ENCODE results near the gene PSAT1. TPM values are rescaled to one million over a fixed set of nuclear protein-coding genes. Genes with fewer than 3 reads are reported as not detected.

The PSAT1 gene
- total RNA-seq, 1 experiment from 2014 or later = 215 TPM

GRCh38 chr9:78363221-78363620 lies 66.3 kb downstream of the PSAT1 start:
- H3T11ph ChIP-seq (ENCODE audit: low read length) = no peak overlapping the region
- no peak overlapping the region for H2AK5ac ChIP-seq (ENCODE audit: insufficient read length, low read length)
- H3K4me1 ChIP-seq (ENCODE audit: insufficient read depth, low read length) = peaks cover 2% of the 10 kb centered on the region; the same call in 1 of the 2 replicates
- no peak overlapping the region for H3K4ac ChIP-seq (ENCODE audit: low read depth, low read length)
- no peaks in the 10 kb centered on the region for H4K20me1 ChIP-seq (ENCODE audit: control insufficient read depth, insufficient read depth, insufficient read length)
- no peak overlapping the region for H2BK20ac ChIP-seq (ENCODE audit: low read depth, low read length, poor library complexity, severe bottlenecking)
- WGBS (ENCODE audit: extremely low coverage, insufficient read length, low lambda C conversion rate) = no CpG with 5 or more reads among the region's 3 CpGs
- no peak overlapping the region for H2BK15ac ChIP-seq (ENCODE audit: low read depth, low read length)
- no peak overlapping the region for H3K18ac ChIP-seq (ENCODE audit: insufficient read length, low read depth, low read length)
- no peak overlapping the region for H3K27ac ChIP-seq (ENCODE audit: insufficient read length, low read depth, low read length)
- no peak overlapping the region for H2BK12ac ChIP-seq (ENCODE audit: insufficient read length, low read depth, low read length)
- no peak overlapping the region for H3K23ac ChIP-seq (ENCODE audit: insufficient read length, low read depth, low read length)
- no peak overlapping the region for H2AFZ ChIP-seq (ENCODE audit: low read length)
- no peak overlapping the region for H3K56ac ChIP-seq (ENCODE audit: insufficient read length, low read depth, low read length)
- no peaks in the 10 kb centered on the region for H3K79me2 ChIP-seq (ENCODE audit: insufficient read depth, low read length)
- no peak for TF ChIP-seq CTCF (conservative IDR thresholded peaks at IDR 0.05)
- H3K27me3 ChIP-seq (ENCODE audit: insufficient read depth, low read length) = no peaks in the 10 kb centered on the region
- H3K9me3 Mint-ChIP-seq = no peaks in the 10 kb centered on the region
- H3K36me3 Mint-ChIP-seq (ENCODE audit: insufficient read depth in 1 of 3, low read depth in 3 of 3) = peaks cover 0 to 2% (median 2%) of the 10 kb centered on the region in 3 experiments; a peak in 2 of 7 replicates
- no peak overlapping the region for H4K5ac ChIP-seq (ENCODE audit: insufficient read length, low read depth, low read length)
- H3K9ac ChIP-seq (ENCODE audit: extremely low read depth, insufficient read length, low read length) = no peak overlapping the region
- no peaks in the 10 kb centered on the region for H3K23me2 ChIP-seq (ENCODE audit: insufficient read length, low read depth, low read length, poor library complexity, severe bottlenecking)
- no peak overlapping the region for H3K4me2 ChIP-seq (ENCODE audit: insufficient read depth, insufficient read length, low read length)
- H3K27ac Mint-ChIP-seq = peak overlapping the region in 2 of 3 experiments; percentile 42 to 82; a peak in 2 of 7 replicates
- no peak overlapping the region for H4K91ac ChIP-seq (ENCODE audit: insufficient read length, low read depth, low read length)
- H3K79me1 ChIP-seq (ENCODE audit: insufficient read depth, low read depth, low read length, poor library complexity, severe bottlenecking) = no peaks in the 10 kb centered on the region
- no peaks in the 10 kb centered on the region; the same call in 1 of the 2 replicates for H3K27me3 Mint-ChIP-seq (ENCODE audit: low read depth)
- H2BK5ac ChIP-seq (ENCODE audit: insufficient read length, low read length) = no peak overlapping the region
- H3K14ac ChIP-seq (ENCODE audit: insufficient read depth, low read length) = no peak overlapping the region
- H3K9me3 ChIP-seq (ENCODE audit: control insufficient read depth, low read depth, low read length) = no peaks in the 10 kb centered on the region
- no peak overlapping the region for H3K4me3 Mint-ChIP-seq
- H2BK120ac ChIP-seq (ENCODE audit: low read depth, low read length, poor library complexity, severe bottlenecking) = no peak overlapping the region
- DNase-seq = no peak
- H4K8ac ChIP-seq (replicated peaks; ENCODE audit: insufficient read length, low read depth, low read length) = no peak overlapping the region
- H3K4me1 Mint-ChIP-seq = peaks cover 22 to 30% of the 10 kb centered on the region in 2 experiments
